Measurements from ENCODE around the gene PHLDB1.

Gene PHLDB1

DNA sequence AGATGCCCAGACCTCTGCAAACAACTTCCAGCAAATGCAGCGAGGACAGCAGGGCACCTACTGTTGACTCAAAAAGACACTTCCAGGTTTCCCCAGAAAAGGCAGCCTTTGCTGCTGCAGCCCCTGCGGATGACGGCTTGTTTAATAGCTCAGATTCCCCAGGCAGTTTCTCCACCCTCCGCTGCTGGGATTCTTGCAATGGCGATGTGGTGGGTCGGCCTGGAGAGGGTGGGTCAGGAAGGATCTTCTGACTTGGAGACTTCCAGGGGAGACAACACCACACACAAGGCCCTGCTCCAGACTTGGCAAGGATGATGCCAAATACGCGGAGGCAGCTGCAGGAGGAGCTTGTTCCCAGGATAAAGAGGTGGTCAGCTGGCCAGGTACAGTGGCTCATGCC lies 89.9 kb downstream of the PHLDB1 start:
- no peak overlapping the region for H3K4me3 ChIP-seq (replicated peaks; ENCODE audit: low read depth, low read length)
- TF ChIP-seq, protein P1, sequence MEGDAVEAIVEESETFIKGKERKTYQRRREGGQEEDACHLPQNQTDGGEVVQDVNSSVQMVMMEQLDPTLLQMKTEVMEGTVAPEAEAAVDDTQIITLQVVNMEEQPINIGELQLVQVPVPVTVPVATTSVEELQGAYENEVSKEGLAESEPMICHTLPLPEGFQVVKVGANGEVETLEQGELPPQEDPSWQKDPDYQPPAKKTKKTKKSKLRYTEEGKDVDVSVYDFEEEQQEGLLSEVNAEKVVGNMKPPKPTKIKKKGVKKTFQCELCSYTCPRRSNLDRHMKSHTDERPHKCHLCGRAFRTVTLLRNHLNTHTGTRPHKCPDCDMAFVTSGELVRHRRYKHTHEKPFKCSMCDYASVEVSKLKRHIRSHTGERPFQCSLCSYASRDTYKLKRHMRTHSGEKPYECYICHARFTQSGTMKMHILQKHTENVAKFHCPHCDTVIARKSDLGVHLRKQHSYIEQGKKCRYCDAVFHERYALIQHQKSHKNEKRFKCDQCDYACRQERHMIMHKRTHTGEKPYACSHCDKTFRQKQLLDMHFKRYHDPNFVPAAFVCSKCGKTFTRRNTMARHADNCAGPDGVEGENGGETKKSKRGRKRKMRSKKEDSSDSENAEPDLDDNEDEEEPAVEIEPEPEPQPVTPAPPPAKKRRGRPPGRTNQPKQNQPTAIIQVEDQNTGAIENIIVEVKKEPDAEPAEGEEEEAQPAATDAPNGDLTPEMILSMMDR (IDR thresholded peaks at IDR 0.05; ENCODE audit: low read depth, low read length, missing control alignments): no peak
- DNase-seq (ENCODE audit: extremely low read depth, low read depth): no peak

DNA sequence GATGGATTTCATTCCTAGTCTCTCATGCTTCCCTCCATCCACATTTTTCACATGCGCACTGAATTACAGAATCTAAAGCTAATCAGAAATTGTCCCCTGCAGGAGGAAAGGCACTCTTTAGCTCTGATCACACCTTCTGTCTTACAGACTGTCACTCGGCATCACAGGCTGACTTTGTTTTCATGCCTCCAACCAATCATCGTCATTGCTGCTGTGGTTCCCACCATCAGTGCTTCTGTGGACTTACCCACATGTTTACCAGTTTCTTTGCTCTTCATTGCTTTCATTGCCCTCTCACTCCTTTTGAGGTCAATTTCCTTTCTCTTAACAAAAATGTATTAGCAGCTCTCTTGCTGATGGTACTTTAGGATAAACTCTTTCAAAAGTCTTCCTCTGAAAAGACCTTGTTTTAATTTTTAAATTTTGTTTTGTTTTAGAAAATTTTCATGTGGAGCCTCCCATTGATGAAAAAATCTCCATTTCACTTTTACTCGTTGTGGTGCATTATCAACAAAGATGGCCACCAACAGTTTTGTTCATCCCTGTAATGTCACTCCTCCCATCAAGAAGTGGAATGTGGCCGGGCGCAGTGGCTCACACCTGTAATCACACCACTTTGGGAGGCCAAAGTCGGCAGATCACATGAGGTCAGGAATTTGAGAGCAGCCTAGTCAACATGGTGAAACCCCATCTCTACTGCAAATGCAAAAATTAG lies 92.2 kb downstream of the PHLDB1 start:
- DNase-seq (ENCODE audit: extremely low read depth, low read depth): no peak
- TF ChIP-seq, protein P1 (IDR thresholded peaks at IDR 0.05; ENCODE audit: low read depth, low read length, missing control alignments): no peak
- H3K4me3 ChIP-seq (replicated peaks; ENCODE audit: low read depth, low read length): no peak overlapping the region

DNA sequence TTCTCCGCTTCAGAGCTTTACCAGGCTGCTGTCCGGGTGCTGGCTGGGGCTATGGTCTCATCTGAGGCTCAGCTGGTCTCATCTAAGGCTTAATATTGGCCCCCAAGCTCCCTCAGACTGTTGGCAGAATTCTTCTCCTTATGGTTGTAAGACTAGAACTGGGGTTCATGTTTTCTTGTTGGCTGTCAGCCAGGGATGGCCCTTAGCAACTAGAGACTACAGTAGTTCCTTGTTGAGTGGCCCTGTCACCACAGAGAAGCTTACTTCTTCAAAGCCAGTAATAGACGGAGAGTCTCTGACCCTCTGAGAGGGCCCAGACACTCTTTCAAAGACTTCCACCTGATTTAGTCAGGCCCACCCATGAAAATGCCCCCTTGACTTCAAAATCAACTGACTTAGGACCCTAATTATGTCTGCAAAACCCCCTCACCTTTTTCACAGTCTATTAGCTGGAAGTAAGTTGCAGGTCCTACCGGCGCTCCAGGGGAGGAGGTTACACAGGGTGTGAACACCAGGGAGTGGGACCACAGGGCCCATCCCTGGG lies 96.2 kb downstream of the PHLDB1 start:
- TF ChIP-seq, protein P1 (IDR thresholded peaks at IDR 0.05; ENCODE audit: low read depth, low read length, missing control alignments): no peak
- no peak for DNase-seq (ENCODE audit: extremely low read depth, low read depth)
- H3K4me3 ChIP-seq (replicated peaks; ENCODE audit: low read depth, low read length): no peak overlapping the region

DNA sequence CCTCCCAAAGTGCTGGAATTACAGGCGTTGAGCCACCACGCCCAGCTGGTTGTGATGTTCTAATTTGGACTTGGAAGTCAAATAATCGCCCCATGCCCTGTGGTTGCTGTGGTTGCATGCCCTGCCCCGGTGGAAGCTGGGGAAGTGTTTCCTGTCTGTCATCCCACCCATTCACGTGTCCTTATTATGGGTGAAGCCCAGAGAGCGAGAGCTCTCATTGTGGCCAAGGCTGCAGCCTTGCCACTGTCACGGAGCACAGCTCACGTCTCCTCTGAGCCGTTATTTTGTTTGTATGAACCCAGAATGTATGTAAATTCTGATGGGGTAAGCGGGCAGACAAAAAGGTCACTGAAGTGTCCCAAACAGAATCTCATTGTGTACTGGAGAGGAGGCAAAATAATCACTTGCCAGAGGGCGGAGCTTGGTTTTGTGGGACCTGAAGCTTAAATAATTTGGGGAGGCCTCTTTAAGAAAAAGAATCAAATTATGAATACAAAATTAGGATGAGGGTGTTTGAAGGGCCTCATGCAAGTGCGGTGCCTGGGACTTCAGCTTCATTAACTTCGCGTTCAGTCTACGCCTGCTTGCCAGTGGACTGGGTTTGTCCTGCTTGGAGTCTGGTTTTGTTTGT lies 97.8 kb downstream of the PHLDB1 start:
- no peak overlapping the region for H3K4me3 ChIP-seq (replicated peaks; ENCODE audit: low read depth, low read length)
- no peak for DNase-seq (ENCODE audit: extremely low read depth, low read depth)
- TF ChIP-seq, protein P1 (IDR thresholded peaks at IDR 0.05; ENCODE audit: low read depth, low read length, missing control alignments): no peak

DNA sequence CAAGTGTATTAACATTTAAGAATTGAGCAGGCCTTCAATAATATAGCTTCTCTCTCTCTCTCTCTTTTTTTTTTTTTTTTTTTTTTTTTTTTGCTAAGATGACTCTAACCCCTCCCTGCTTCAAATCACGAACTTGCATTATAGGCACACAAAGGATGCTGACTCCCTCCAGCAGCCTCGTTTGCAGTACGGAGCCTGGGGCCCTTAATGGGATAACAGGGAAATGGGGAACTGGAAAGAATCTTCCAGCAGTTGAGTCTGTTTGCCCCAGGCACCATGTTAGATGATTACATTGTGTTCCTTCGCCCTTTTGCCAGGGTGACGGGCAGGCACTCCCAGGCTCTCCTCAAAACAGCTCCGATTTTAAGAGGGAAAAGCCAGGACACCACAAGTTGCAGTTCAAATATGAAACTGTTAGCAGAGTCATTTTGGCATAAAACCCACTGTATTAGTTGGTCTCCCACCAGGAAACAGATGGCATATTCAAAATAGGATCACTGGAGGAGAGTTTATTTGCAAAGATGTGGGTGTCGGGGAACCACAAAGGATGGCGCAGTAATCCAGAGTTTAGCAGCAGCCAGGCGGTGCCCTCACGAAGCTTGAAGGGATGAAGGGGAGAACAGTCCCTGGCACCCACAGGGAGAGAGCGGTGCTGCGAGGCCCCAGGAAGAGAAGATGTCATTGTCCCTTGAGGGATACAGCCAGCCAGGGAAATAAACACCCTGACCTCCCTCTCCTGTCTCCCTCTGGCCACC lies 98.6 kb downstream of the PHLDB1 start:
- no peak for DNase-seq (ENCODE audit: extremely low read depth, low read depth)
- TF ChIP-seq, protein P1 (IDR thresholded peaks at IDR 0.05; ENCODE audit: low read depth, low read length, missing control alignments): no peak
- H3K4me3 ChIP-seq (replicated peaks; ENCODE audit: low read depth, low read length): no peak overlapping the region

DNA sequence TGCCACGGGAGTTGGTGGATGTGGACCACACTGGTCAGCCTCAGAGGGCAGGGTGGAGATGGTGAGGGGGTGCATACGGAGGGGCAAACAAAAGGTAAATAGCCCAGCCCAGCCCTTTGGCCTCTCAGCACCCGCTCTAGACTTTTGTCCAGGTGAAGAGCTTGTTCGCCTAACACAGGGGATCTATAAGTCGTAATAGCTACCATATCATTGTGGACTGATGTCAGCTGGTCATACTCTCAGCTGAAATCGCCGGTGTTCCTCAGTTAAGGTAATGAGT lies 99.1 kb downstream of the PHLDB1 start:
- H3K4me3 ChIP-seq (replicated peaks; ENCODE audit: low read depth, low read length): no peak overlapping the region
- TF ChIP-seq, protein P1 (IDR thresholded peaks at IDR 0.05; ENCODE audit: low read depth, low read length, missing control alignments): no peak
- no peak for DNase-seq (ENCODE audit: extremely low read depth, low read depth)

Data from HFF-Myc (cell line).